ENCODE measurements around the gene HOXD8.

HOXD8 gene

DNA sequence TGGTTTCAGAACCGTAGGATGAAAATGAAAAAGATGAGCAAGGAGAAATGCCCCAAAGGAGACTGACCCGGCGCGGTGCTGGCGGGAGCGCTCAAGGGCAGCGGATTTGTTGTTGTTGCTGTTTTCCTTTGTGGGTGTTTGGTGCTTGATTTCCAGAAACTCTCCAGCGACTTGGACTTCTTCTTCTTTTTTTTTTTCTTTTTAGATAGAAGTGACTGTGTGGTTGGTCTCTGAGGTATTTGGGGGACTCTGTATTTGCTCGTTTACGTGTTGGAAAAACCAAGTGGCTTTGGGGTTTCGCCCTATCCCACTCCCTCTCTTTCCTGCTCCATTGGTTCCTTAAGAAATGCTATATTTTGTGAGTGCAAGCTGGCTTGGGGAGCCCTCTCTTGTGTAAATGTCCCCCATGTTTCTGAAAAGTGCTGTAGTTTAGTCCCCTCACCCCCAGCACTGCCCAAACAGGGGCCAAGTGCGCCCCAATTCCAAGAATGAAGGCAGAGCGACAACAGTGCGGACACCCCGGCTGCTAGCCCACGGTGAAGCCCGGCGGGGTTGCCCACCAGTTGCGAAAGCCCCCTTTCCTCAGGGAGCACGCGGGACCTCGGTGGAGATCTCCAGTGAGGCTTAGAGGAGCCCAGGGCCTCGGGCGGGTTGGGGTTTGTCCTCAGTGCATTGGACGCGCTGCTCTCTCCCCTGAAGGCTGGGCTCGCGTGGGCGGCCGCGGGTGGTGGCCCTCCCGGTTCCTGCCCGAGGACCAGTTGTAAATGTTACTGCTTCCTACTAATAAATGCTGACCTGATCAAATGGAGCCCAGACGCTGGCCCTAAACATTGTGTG lies 5.2 kb upstream of the HOXD8 start:
- DNase-seq (ENCODE audit: low spot score), result no peak
- TF ChIP-seq, protein P1, sequence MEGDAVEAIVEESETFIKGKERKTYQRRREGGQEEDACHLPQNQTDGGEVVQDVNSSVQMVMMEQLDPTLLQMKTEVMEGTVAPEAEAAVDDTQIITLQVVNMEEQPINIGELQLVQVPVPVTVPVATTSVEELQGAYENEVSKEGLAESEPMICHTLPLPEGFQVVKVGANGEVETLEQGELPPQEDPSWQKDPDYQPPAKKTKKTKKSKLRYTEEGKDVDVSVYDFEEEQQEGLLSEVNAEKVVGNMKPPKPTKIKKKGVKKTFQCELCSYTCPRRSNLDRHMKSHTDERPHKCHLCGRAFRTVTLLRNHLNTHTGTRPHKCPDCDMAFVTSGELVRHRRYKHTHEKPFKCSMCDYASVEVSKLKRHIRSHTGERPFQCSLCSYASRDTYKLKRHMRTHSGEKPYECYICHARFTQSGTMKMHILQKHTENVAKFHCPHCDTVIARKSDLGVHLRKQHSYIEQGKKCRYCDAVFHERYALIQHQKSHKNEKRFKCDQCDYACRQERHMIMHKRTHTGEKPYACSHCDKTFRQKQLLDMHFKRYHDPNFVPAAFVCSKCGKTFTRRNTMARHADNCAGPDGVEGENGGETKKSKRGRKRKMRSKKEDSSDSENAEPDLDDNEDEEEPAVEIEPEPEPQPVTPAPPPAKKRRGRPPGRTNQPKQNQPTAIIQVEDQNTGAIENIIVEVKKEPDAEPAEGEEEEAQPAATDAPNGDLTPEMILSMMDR (IDR thresholded peaks at IDR 0.05; ENCODE audit: extremely low read depth, insufficient read depth, missing control alignments), result no peak
- in situ Hi-C loops (cut with MboI; ENCODE audit: low pct_unique_long_range_greater_than_20kb, low sequenced_read_pairs, unreplicated experiment), result loop anchor here (10.0 to 25.0 kb wide), 2 partner anchors 762 to 1030 kb away; no protein-coding TSS in a partner anchor

- TF ChIP-seq, protein P1 (IDR thresholded peaks at IDR 0.05; ENCODE audit: extremely low read depth, insufficient read depth, missing control alignments), result no peak
- in situ Hi-C loops (cut with MboI; ENCODE audit: low pct_unique_long_range_greater_than_20kb, low sequenced_read_pairs, unreplicated experiment), result loop anchor here (10.0 to 25.0 kb wide), 2 partner anchors 763 to 1030 kb away; no protein-coding TSS in a partner anchor
- DNase-seq (ENCODE audit: low spot score), result no peak
Measured at GRCh38 chr2:176124947-176125771, 4.3 kb upstream of the HOXD8 start.

- in situ Hi-C loops (cut with MboI; ENCODE audit: low pct_unique_long_range_greater_than_20kb, low sequenced_read_pairs, unreplicated experiment), result loop anchor here (10.0 kb wide), 1 partner anchor 1029 kb away; no protein-coding TSS in a partner anchor
- no peak for DNase-seq (ENCODE audit: low spot score)
- TF ChIP-seq, protein P1 (IDR thresholded peaks at IDR 0.05; ENCODE audit: extremely low read depth, insufficient read depth, missing control alignments), result no peak
Measured at GRCh38 chr2:176125772-176126054, 3.8 kb upstream of the HOXD8 start.

GRCh38 chr2:176126929-176127773 lies 2.4 kb upstream of the HOXD8 start:
- in situ Hi-C loops (cut with MboI; ENCODE audit: low pct_unique_long_range_greater_than_20kb, low sequenced_read_pairs, unreplicated experiment), result loop anchor here (10.0 kb wide), 1 partner anchor 1028 kb away; no protein-coding TSS in a partner anchor
- DNase-seq (ENCODE audit: low spot score), result peak; percentile 76
- TF ChIP-seq, protein P1 (IDR thresholded peaks at IDR 0.05; ENCODE audit: extremely low read depth, insufficient read depth, missing control alignments), result peak; percentile 79

DNA sequence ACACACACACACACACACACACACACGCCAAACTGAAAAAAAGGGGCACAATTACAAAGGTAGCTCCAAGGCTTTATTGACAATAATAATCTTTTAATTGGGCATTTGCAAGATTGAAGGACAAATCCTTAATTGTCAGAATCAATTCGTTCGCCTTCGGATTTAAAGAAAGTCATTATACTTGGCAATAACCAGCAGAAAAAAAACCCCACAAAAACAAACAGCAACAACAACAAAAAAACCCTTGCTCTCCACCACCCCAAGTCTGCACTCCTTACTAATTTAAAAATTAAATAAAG lies 1.8 kb upstream of the HOXD8 start:
- no peak for DNase-seq (ENCODE audit: low spot score)
- in situ Hi-C loops (cut with MboI; ENCODE audit: low pct_unique_long_range_greater_than_20kb, low sequenced_read_pairs, unreplicated experiment), result loop anchor here (10.0 kb wide), 1 partner anchor 1027 kb away; no protein-coding TSS in a partner anchor
- TF ChIP-seq, protein P1 (IDR thresholded peaks at IDR 0.05; ENCODE audit: extremely low read depth, insufficient read depth, missing control alignments), result no peak
